ENCODE results near the gene COL5A1. TPM values are rescaled to one million over a fixed set of nuclear protein-coding genes. Genes with fewer than 3 reads are reported as not detected.

The COL5A1 gene
- total and polyA plus RNA-seq, 3 experiments from 2014 or later = 0.02 to 0.43 (median 0.13) TPM

DNA sequence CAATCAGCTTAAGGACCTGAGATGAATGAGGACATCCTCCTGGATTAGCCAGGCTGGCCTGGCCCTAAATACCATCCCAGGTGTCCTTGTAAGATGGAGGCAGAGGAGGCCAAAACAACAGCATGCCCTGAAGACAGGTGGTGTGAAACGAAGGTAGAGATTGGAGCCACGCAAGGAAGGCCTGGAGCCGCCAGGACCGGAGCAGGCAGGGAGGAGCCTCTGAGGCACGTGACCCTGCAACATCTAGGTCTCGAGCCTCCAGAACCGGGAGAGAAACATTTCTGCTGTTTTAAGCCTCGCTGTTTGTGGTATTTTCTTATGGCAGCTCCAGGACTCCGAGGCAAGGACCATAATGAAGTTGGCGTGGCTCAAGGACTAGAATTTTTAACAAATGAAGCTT is 9.7 kb upstream of the COL5A1 start:
- Histone ChIP-seq H3K4me1 (ENCODE audit: insufficient read depth, low read length) (no peaks in the 10 kb centered on the region), H3K4me3 (ENCODE audit: low read length) (no peak overlapping the region), H3K27me3 (ENCODE audit: insufficient read depth, low read length, poor library complexity, severe bottlenecking) (no peaks in the 10 kb centered on the region), H3K27ac (ENCODE audit: low read depth, low read length) (no peak overlapping the region), H3K9me3 (ENCODE audit: low read length) (no peaks in the 10 kb centered on the region), H3K36me3 (ENCODE audit: insufficient read depth, low read length) (no peaks in the 10 kb centered on the region)
- no peak for DNase-seq
- H3K36me3 Mint-ChIP-seq = no peaks in the 10 kb centered on the region
- no peaks in the 10 kb centered on the region for H3K9me3 Mint-ChIP-seq
- H3K27me3 Mint-ChIP-seq = peaks cover 0 to 2% of the 10 kb centered on the region in 2 donors
- no peak overlapping the region for H3K27ac Mint-ChIP-seq
- no peaks in the 10 kb centered on the region for H3K4me1 Mint-ChIP-seq
- POLR2A ChIA-PET = no interaction called here
- CTCF ChIA-PET = no interaction called here
- H3K4me3 Mint-ChIP-seq = no peak overlapping the region

DNA sequence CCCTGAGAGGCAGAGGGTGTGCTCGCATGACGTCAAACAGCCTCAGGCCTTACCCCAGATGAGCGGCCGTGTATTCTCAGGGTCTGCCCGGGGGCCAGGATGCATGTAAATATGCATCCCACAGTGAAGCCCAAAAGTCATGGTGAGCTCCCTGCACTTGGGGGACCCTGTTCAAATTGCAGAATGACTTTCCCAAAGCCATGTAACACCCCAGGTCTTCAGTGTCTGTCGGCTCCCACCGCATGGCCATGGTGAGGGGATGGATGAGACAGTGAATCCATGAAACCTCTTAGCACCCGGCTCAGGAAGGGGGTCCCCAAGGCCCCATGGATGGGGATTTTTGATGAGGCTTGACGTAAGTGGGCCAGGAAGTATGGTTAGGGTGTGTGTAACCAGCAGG is 9.3 kb upstream of the COL5A1 start:
- no peaks in the 10 kb centered on the region for H3K27me3 ChIP-seq (ENCODE audit: insufficient read depth, low read length, poor library complexity, severe bottlenecking)
- no peak overlapping the region for H3K27ac ChIP-seq (ENCODE audit: low read depth, low read length)
- ChIA-PET POLR2A (no interaction called here), CTCF (no interaction called here)
- H3K4me1 ChIP-seq (ENCODE audit: insufficient read depth, low read length) = no peaks in the 10 kb centered on the region
- Mint-ChIP-seq H3K27me3 (peaks cover 0 to 2% of the 10 kb centered on the region in 2 donors), H3K4me1 (no peaks in the 10 kb centered on the region), H3K4me3 (no peak overlapping the region), H3K9me3 (no peaks in the 10 kb centered on the region), H3K27ac (no peak overlapping the region), H3K36me3 (no peaks in the 10 kb centered on the region)
- no peaks in the 10 kb centered on the region for H3K36me3 ChIP-seq (ENCODE audit: insufficient read depth, low read length)
- H3K9me3 ChIP-seq (ENCODE audit: low read length) = no peaks in the 10 kb centered on the region
- peak in 1 of 5 donors; percentile 30 for DNase-seq
- H3K4me3 ChIP-seq (ENCODE audit: low read length) = no peak overlapping the region

DNA sequence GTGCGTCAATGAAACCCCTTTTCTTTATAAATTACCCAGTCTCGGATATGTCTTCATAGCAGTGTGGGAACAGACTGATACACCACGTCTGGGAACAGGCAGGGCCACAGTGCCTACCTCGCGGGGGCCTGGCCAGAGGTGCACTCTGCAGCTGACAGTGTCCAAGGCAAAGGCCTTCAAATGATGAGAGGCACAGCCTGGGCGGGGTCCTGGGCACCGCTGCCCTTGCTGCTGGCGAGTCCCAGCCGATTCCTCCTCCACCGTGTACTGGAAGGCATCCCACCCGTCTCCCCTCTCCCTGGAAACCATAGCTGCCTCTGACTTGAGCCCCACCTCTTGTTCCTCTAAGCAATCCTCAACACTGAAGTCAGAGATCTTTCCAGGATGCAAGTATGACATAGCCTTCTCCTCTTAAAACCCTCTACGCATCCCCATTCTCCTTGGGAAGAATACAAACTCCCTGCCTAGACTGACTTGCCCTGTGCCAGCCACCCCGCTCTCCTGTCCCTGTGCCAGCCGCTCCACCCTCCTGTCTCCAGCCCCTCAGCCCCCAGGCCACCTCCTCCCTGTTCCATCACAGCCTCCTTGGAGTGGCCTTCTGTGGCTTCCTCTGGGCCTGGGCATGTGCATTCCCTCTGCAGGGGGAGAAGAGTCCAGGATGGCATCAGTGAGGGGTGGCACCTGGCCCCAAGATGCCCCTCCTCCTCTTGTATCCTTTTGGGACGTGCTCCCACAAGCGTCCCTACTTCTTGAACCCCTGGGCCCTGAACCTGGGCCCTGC is 8.1 kb upstream of the COL5A1 start:
- Mint-ChIP-seq H3K9me3 (no peaks in the 10 kb centered on the region), H3K4me3 (no peak overlapping the region), H3K27me3 (peaks cover 0 to 2% of the 10 kb centered on the region in 2 donors), H3K36me3 (no peaks in the 10 kb centered on the region), H3K27ac (no peak overlapping the region), H3K4me1 (no peaks in the 10 kb centered on the region)
- Histone ChIP-seq H3K36me3 (ENCODE audit: insufficient read depth, low read length) (no peaks in the 10 kb centered on the region), H3K4me1 (ENCODE audit: insufficient read depth, low read length) (no peaks in the 10 kb centered on the region), H3K9me3 (ENCODE audit: low read length) (no peaks in the 10 kb centered on the region), H3K4me3 (ENCODE audit: low read length) (no peak overlapping the region), H3K27me3 (ENCODE audit: insufficient read depth, low read length, poor library complexity, severe bottlenecking) (no peaks in the 10 kb centered on the region), H3K27ac (ENCODE audit: low read depth, low read length) (no peak overlapping the region)
- ChIA-PET CTCF (no interaction called here), POLR2A (no interaction called here)
- peak in 1 of 5 donors; percentile 34 for DNase-seq

DNA sequence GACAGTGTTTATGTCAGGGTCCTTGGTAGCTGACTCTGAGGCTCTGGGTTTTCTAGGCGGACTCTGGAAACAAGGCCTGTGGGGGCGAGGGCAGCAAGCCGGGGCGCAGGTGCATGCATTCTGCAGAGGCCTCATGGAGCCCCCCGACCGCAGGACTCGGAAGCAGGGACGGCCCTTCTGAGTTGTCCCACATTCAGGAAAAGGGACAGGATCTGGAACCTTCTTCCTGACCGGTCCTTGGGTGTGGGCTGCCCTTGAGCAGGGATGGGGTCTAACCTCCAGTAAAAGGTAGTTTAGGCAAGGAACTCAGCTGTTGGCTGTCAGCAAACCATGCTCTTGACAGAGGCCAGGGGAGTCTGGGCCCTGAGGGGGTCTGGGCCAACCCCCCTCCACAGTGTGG is 7.4 kb upstream of the COL5A1 start:
- Histone ChIP-seq H3K27me3 (ENCODE audit: insufficient read depth, low read length, poor library complexity, severe bottlenecking) (no peaks in the 10 kb centered on the region), H3K27ac (ENCODE audit: low read depth, low read length) (no peak overlapping the region), H3K36me3 (ENCODE audit: insufficient read depth, low read length) (no peaks in the 10 kb centered on the region), H3K9me3 (ENCODE audit: low read length) (no peaks in the 10 kb centered on the region), H3K4me3 (ENCODE audit: low read length) (no peak overlapping the region), H3K4me1 (ENCODE audit: insufficient read depth, low read length) (no peaks in the 10 kb centered on the region)
- Mint-ChIP-seq H3K27ac (no peak overlapping the region), H3K4me1 (no peaks in the 10 kb centered on the region), H3K9me3 (no peaks in the 10 kb centered on the region), H3K4me3 (no peak overlapping the region), H3K27me3 (peaks cover 2% of the 10 kb centered on the region in 2 donors), H3K36me3 (no peaks in the 10 kb centered on the region)
- POLR2A ChIA-PET = no interaction called here
- DNase-seq = peak in 1 of 5 donors; percentile 28
- CTCF ChIA-PET = no interaction called here

DNA sequence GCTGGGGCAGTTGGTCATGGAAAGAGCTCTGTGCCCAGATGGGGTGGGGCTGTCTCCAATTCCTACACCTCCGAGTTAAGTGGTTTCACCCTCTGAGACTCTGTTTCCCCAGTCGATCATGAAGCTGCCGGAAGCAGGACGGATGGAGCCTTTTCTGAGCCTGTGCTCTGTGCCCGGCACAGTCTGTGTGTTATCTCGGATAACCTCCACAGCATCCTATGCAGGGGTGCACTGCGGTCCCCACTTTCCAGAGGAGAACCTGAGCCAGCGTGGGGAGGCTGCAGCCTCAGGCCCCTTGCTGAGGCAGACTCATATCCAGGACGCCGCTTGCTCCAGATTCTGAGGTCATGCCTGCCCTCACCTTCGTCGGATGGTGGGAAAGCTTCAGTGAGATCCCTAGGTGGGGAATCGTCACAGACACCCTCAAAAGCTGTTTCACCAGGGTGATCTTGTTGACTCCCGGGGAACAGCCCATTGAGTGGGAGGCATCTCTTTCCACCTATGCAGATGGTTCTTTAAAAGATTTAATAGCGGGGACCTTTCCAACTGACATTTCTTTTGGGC is 6.9 kb upstream of the COL5A1 start:
- CTCF ChIA-PET = no interaction called here
- no peaks in the 10 kb centered on the region for H3K9me3 ChIP-seq (ENCODE audit: low read length)
- no peak overlapping the region for H3K27ac ChIP-seq (ENCODE audit: low read depth, low read length)
- no peak overlapping the region for H3K4me3 ChIP-seq (ENCODE audit: low read length)
- no peak overlapping the region for H3K27ac Mint-ChIP-seq
- H3K36me3 ChIP-seq (ENCODE audit: insufficient read depth, low read length) = no peaks in the 10 kb centered on the region
- H3K4me1 ChIP-seq (ENCODE audit: insufficient read depth, low read length) = no peaks in the 10 kb centered on the region
- H3K36me3 Mint-ChIP-seq = no peaks in the 10 kb centered on the region
- H3K4me3 Mint-ChIP-seq = no peak overlapping the region
- POLR2A ChIA-PET = no interaction called here
- H3K27me3 ChIP-seq (ENCODE audit: insufficient read depth, low read length, poor library complexity, severe bottlenecking) = no peaks in the 10 kb centered on the region
- peak in 1 of 5 donors; percentile 25 for DNase-seq
- H3K4me1 Mint-ChIP-seq = no peaks in the 10 kb centered on the region
- no peaks in the 10 kb centered on the region for H3K9me3 Mint-ChIP-seq
- H3K27me3 Mint-ChIP-seq = peaks cover 2 to 4% of the 10 kb centered on the region in 2 donors

DNA sequence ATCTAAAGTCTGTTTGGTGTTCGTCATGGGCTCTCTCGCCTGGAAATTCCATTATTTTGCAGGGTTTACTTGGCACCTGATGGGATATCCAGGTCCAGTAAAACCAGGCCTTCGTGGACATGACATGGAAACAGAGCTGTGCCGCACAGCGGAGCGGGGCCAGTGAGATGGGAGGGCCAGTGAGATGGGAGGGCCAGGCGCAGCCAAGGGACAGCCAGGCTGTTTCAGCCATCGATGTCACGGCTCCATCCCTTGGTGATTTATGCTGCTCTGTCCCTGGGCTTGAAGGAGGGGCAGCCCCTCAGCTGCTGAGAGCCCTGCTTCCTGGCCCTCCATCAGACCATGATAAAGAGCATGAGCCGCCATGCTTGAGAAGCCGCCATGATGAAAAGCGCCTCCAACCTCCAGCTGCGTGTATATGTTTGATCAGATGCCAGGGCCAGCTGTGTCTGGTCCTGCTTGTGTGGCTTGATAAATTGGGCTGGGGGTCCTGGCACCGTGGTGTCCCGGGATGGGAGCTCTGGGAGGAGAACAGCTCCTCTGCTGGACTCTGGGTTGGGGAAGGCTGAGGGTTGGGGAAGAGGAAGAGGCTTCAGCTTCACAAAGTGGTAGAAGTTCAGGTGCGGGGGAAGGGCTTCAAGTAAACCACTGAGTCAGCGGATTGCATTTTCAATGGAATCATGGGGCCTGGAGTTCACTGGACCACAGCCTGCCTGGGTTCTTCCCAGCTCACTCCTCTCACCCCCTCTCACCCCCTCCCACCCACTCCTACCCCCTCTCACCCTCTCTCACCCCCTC is 6.1 kb upstream of the COL5A1 start:
- no peaks in the 10 kb centered on the region for H3K4me1 ChIP-seq (ENCODE audit: insufficient read depth, low read length)
- H3K36me3 Mint-ChIP-seq = no peaks in the 10 kb centered on the region
- H3K9me3 Mint-ChIP-seq = no peaks in the 10 kb centered on the region
- no peaks in the 10 kb centered on the region for H3K36me3 ChIP-seq (ENCODE audit: insufficient read depth, low read length)
- POLR2A ChIA-PET = no interaction called here
- H3K4me3 Mint-ChIP-seq = no peak overlapping the region
- peaks cover 0 to 2% (median 0%) of the 10 kb centered on the region in 3 donors for H3K4me1 Mint-ChIP-seq
- H3K9me3 ChIP-seq (ENCODE audit: low read length) = no peaks in the 10 kb centered on the region
- no peak overlapping the region for H3K27ac ChIP-seq (ENCODE audit: low read depth, low read length)
- no peak overlapping the region for H3K27ac Mint-ChIP-seq
- no peak overlapping the region for H3K4me3 ChIP-seq (ENCODE audit: low read length)
- peaks cover 2 to 11% of the 10 kb centered on the region in 2 donors for H3K27me3 Mint-ChIP-seq
- CTCF ChIA-PET = no interaction called here
- no peaks in the 10 kb centered on the region for H3K27me3 ChIP-seq (ENCODE audit: insufficient read depth, low read length, poor library complexity, severe bottlenecking)
- peak in 1 of 5 donors; percentile 14 for DNase-seq

DNA sequence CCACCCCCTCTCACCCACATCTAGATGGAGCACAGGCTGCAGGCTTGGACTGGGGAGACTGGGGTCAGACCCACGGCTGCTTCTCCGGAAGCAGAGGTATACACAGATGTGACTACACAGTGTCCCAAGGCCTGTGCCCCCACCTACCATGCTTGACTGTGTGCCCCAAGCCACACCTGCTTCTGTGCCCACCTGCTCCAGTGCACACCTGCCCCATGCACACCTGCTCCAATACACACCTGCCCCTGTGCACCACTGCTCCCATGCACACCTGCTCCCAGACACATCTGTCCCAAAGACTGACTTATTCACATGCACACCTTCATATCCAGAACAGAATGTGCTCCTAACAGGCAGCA is 5.5 kb upstream of the COL5A1 start:
- no peaks in the 10 kb centered on the region for H3K4me1 ChIP-seq (ENCODE audit: insufficient read depth, low read length)
- H3K27me3 ChIP-seq (ENCODE audit: insufficient read depth, low read length, poor library complexity, severe bottlenecking) = no peaks in the 10 kb centered on the region
- no peak overlapping the region for H3K4me3 Mint-ChIP-seq
- H3K9me3 Mint-ChIP-seq = no peaks in the 10 kb centered on the region
- DNase-seq = peak in 1 of 5 donors; percentile 41
- peaks cover 2 to 11% of the 10 kb centered on the region in 2 donors for H3K27me3 Mint-ChIP-seq
- no peak overlapping the region for H3K27ac ChIP-seq (ENCODE audit: low read depth, low read length)
- H3K4me3 ChIP-seq (ENCODE audit: low read length) = no peak overlapping the region
- no peaks in the 10 kb centered on the region for H3K36me3 Mint-ChIP-seq
- POLR2A ChIA-PET = no interaction called here
- H3K36me3 ChIP-seq (ENCODE audit: insufficient read depth, low read length) = no peaks in the 10 kb centered on the region
- no peaks in the 10 kb centered on the region for H3K9me3 ChIP-seq (ENCODE audit: low read length)
- H3K4me1 Mint-ChIP-seq = peaks cover 0 to 4% (median 0%) of the 10 kb centered on the region in 3 donors
- no peak overlapping the region for H3K27ac Mint-ChIP-seq
- CTCF ChIA-PET = no interaction called here

DNA sequence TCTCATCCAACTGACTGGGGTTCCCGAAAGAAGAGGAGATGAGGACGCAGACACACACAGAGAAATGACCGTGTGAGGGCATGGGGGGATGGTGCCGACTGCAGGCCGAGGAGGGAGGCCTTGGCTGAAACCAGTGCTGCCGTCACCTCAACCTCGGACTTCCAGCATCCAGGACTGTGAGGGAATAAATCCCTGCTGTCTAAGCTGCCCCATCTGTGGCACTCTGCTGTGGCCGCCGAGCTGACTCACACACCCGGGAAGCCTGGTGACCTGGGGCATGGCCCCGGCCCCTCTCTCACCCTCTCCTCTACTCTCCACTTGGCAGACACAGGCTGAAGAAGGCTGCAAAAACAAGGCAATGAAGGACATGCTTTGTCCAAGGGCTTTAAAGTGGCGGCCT is 4.4 kb upstream of the COL5A1 start:
- DNase-seq = peak in 1 of 5 donors; percentile 30
- H3K36me3 Mint-ChIP-seq = no peaks in the 10 kb centered on the region
- no peaks in the 10 kb centered on the region for H3K36me3 ChIP-seq (ENCODE audit: insufficient read depth, low read length)
- H3K4me3 ChIP-seq (ENCODE audit: low read length) = no peak overlapping the region
- ChIA-PET POLR2A (no interaction called here), CTCF (no interaction called here)
- H3K27me3 Mint-ChIP-seq = peaks cover 2 to 11% of the 10 kb centered on the region in 2 donors
- no peaks in the 10 kb centered on the region for H3K9me3 Mint-ChIP-seq
- no peaks in the 10 kb centered on the region for H3K4me1 ChIP-seq (ENCODE audit: insufficient read depth, low read length)
- H3K4me1 Mint-ChIP-seq = peaks cover 0 to 5% (median 0%) of the 10 kb centered on the region in 3 donors
- no peaks in the 10 kb centered on the region for H3K9me3 ChIP-seq (ENCODE audit: low read length)
- H3K27ac ChIP-seq (ENCODE audit: low read depth, low read length) = no peak overlapping the region
- no peak overlapping the region for H3K4me3 Mint-ChIP-seq
- H3K27me3 ChIP-seq (ENCODE audit: insufficient read depth, low read length, poor library complexity, severe bottlenecking) = no peaks in the 10 kb centered on the region
- no peak overlapping the region for H3K27ac Mint-ChIP-seq
